ENCODE data around the gene ADAMTS9.
"Not testable (repeated sequence)": the region's sequence is repeated elsewhere in the genome, so short reads cannot be mapped to it uniquely, and the experiment has no call there.

Gene ADAMTS9

GRCh38 chr3:64549869-64550268 lies 137.9 kb downstream of the ADAMTS9 start:
- H3K4me3 ChIP-seq (ENCODE audit: control insufficient read depth, low read depth, low read length): no peak overlapping the region
- TF ChIP-seq, protein P1, sequence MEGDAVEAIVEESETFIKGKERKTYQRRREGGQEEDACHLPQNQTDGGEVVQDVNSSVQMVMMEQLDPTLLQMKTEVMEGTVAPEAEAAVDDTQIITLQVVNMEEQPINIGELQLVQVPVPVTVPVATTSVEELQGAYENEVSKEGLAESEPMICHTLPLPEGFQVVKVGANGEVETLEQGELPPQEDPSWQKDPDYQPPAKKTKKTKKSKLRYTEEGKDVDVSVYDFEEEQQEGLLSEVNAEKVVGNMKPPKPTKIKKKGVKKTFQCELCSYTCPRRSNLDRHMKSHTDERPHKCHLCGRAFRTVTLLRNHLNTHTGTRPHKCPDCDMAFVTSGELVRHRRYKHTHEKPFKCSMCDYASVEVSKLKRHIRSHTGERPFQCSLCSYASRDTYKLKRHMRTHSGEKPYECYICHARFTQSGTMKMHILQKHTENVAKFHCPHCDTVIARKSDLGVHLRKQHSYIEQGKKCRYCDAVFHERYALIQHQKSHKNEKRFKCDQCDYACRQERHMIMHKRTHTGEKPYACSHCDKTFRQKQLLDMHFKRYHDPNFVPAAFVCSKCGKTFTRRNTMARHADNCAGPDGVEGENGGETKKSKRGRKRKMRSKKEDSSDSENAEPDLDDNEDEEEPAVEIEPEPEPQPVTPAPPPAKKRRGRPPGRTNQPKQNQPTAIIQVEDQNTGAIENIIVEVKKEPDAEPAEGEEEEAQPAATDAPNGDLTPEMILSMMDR (IDR thresholded peaks at IDR 0.05; ENCODE audit: control insufficient read depth, insufficient read depth, low read depth, low read length, missing control alignments): no peak
- DNase-seq (ENCODE audit: low read depth): no peak

DNA sequence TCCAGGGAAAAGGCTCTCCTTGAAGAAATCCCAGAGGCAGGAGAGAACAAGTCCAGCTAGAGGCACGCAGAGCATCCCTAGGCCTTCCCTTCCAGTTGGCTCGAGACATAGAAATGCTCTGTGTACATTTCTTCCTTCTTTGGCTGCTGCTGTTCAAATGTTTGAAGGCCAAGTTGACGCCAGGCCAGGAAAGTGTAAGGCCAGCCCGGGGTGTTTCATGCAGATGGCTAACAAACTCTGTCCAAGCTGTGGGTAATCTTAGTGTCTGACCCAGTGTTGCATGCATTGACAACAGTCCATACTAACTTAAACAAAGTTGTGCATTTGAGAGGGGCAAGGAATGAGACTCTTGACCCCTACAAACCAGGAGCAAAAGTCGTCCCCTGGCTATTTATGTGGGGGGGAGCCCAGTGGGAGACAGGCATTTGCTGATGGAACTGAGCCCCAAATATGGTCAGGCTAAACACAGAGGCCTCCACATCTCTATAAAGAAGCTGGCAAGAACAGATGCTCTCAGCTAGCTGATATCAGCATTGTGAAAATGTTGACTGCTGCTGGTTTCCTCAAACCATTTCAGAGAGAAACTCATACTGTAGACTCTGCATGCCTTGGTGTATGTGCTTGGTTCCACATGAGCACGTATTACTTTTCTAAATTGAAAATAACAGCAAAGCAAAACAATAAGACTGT lies 139.5 kb downstream of the ADAMTS9 start:
- DNase-seq (ENCODE audit: low read depth): no peak
- H3K4me3 ChIP-seq (ENCODE audit: control insufficient read depth, low read depth, low read length): no peak overlapping the region
- TF ChIP-seq, protein P1 (IDR thresholded peaks at IDR 0.05; ENCODE audit: control insufficient read depth, insufficient read depth, low read depth, low read length, missing control alignments): no peak

DNA sequence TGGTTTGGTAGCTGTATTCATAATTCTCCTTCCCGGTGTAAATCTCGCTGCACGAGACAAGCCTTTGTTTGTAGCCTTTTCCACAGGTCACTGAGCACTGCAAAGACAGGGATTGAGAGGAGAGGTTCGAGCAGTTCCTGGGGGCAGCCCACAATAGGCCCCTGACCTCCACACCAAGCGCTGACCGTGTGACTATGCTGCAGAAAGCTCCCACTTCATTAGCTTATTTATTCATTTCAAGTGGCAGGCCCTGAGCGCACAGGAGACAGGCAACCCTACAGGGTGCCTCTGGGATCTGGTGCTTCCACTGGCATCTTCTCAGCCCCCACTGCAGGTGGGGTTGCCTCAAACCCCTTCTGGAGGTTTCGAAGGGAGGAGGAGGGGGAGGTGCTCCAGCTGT lies 140.9 kb downstream of the ADAMTS9 start:
- H3K4me3 ChIP-seq (ENCODE audit: control insufficient read depth, low read depth, low read length): no peak overlapping the region
- TF ChIP-seq, protein P1 (IDR thresholded peaks at IDR 0.05; ENCODE audit: control insufficient read depth, insufficient read depth, low read depth, low read length, missing control alignments): no peak
- DNase-seq (ENCODE audit: low read depth): no peak

DNA sequence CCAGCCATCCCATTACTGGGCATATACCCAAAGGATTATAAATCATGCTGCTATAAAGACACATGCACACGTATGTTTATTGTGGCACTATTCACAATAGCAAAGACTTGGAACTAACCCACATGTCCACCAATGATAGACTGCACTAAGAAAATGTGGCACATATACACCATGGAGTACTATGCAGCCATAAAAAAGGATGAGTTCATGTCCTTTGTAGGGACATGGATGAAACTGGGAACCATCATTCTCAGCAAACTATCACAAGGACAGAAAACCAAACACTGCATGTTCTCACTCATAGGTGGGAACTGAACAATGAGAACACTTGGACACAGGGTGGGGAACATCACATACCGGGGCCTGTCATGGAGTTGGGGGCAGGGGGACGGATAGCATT lies 142.6 kb downstream of the ADAMTS9 start:
- DNase-seq (ENCODE audit: low read depth); H3K4me3 ChIP-seq (ENCODE audit: control insufficient read depth, low read depth, low read length): not testable (repeated sequence)

GRCh38 chr3:64541803-64542202 lies 146.0 kb downstream of the ADAMTS9 start:
- TF ChIP-seq, protein P1 (IDR thresholded peaks at IDR 0.05; ENCODE audit: control insufficient read depth, insufficient read depth, low read depth, low read length, missing control alignments): no peak
- no peak overlapping the region for H3K4me3 ChIP-seq (ENCODE audit: control insufficient read depth, low read depth, low read length)
- no peak for DNase-seq (ENCODE audit: low read depth)

DNA sequence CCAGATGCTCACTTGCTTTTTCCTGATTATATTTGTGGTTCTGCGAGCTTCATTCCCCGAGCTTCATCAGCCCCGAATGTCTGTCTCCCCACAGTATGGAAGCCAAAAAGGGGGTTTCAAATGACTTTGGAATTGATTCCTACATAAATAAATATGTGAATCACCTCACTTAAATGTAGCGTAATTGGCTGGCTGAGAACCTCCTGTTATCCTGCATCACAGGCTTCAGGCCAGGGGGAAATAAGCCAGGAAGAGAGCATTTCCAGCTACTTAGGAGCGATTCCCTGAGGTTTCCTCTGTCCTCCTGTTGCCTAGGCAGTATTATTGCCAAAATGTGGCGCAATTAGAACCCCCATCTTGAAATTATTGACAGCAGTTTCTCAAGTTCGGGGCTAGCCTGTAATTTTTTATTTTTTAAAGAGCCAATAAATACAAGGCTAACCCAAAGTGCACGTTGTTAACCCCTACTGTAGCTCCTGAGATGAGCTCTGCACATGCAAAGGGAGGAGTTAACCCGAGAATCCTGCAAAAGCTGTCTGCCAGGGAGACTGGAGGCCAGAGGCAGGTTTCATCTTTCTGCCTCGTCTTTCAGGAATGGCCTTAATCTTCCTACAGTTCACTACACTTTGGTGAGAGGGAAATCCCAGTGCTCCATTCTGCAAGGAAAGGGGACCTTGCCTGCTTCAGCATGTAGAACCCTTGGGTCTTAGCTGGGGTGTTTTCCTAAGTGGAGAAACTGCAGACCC lies 148.2 kb downstream of the ADAMTS9 start:
- TF ChIP-seq, protein P1 (IDR thresholded peaks at IDR 0.05; ENCODE audit: control insufficient read depth, insufficient read depth, low read depth, low read length, missing control alignments): no peak
- peak; percentile 20 for DNase-seq (ENCODE audit: low read depth)
- H3K4me3 ChIP-seq (ENCODE audit: control insufficient read depth, low read depth, low read length): no peak overlapping the region

DNA sequence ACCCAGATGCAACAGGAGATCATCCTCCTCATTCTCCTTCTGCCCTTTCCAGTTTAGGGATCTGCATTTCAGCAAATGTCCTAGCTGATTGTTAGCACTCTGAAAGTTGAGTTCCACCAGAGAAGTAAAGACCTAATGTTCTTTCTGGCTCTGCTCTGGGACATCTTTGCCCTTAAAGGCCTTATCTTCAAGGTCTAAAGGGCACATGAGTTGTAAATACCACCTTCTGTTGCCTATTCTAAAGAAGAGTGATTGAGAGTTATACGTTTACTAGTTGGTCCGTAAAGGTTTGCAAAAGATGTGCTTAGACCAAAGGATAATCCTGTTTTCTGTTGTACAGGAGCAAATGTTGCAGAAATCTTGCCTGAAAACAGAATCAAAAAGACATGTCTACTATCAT lies 151.6 kb downstream of the ADAMTS9 start:
- TF ChIP-seq, protein P1 (IDR thresholded peaks at IDR 0.05; ENCODE audit: control insufficient read depth, insufficient read depth, low read depth, low read length, missing control alignments): no peak
- no peak for DNase-seq (ENCODE audit: low read depth)
- no peak overlapping the region for H3K4me3 ChIP-seq (ENCODE audit: control insufficient read depth, low read depth, low read length)
